ENCODE data around the gene CUL1.

Gene CUL1

GRCh38 chr7:148811892-148812291 is 113.2 kb downstream of the CUL1 start:
- no peak for DNase-seq

GRCh38 chr7:148813890-148814289 is 115.2 kb downstream of the CUL1 start:
- no peak for DNase-seq

GRCh38 chr7:148814922-148815559 is 116.3 kb downstream of the CUL1 start:
- no peak for DNase-seq

- no peak for DNase-seq
Measured at GRCh38 chr7:148815612-148816011, 116.9 kb downstream of the CUL1 start.

- DNase-seq: no peak
Measured at GRCh38 chr7:148819697-148820360, 121.1 kb downstream of the CUL1 start.

GRCh38 chr7:148821422-148821821 is 122.7 kb downstream of the CUL1 start:
- DNase-seq: no peak

- DNase-seq: no peak
Measured at GRCh38 chr7:148824864-148825263, 126.2 kb downstream of the CUL1 start.

GRCh38 chr7:148825338-148825737 is 126.6 kb downstream of the CUL1 start:
- no peak for DNase-seq

GRCh38 chr7:148828965-148829364 is 130.3 kb downstream of the CUL1 start:
- DNase-seq: no peak

- no peak for DNase-seq
Measured at GRCh38 chr7:148830897-148831692, 132.4 kb downstream of the CUL1 start.

GRCh38 chr7:148831782-148832181 is 133.1 kb downstream of the CUL1 start:
- no peak for DNase-seq

- DNase-seq: no peak
Measured at GRCh38 chr7:148834605-148835004, 135.9 kb downstream of the CUL1 start.

- no peak for DNase-seq
Measured at GRCh38 chr7:148835854-148836253, 137.2 kb downstream of the CUL1 start.

- DNase-seq: no peak
Measured at GRCh38 chr7:148838905-148839304, 140.2 kb downstream of the CUL1 start.

GRCh38 chr7:148847815-148848734 is 149.4 kb downstream of the CUL1 start:
- DNase-seq: no peak

GRCh38 chr7:148849393-148850098 is 150.8 kb downstream of the CUL1 start:
- DNase-seq: no peak

- DNase-seq: no peak
Measured at GRCh38 chr7:148850564-148850963, 151.9 kb downstream of the CUL1 start.

All from activated naive CD4-positive, alpha-beta T cell (primary cell).